GM23248 (cell line): Measurements from ENCODE around the gene GPR75.

Experiments
- EZH2 ChIP-seq: fragments of 200-600 bp; sonication (generic); IDR thresholded peaks from 2 replicates; pipeline ENCODE4 v1.6.1; 2018; ENCODE audit warnings: antibody characterized with exemption, mild to moderate bottlenecking; ENCODE audit not compliant: insufficient read depth, poor library complexity, severe bottlenecking
- EZH2phosphoT487 ChIP-seq: fragments of 200-600 bp; sonication (generic); IDR thresholded peaks from 2 replicates; pipeline ENCODE4 v1.6.1; 2018; ENCODE audit warnings: antibody characterized with exemption, moderate library complexity, mild to moderate bottlenecking, low read depth; ENCODE audit not compliant: insufficient read depth

GRCh38 chr2:53826587-53827397, 33.0 kb downstream of the GPR75 start:
- TF ChIP-seq EZH2 (no peak), EZH2phosphoT487 (no peak)
